Measurements from ENCODE around the gene CELA2B.

DNA sequence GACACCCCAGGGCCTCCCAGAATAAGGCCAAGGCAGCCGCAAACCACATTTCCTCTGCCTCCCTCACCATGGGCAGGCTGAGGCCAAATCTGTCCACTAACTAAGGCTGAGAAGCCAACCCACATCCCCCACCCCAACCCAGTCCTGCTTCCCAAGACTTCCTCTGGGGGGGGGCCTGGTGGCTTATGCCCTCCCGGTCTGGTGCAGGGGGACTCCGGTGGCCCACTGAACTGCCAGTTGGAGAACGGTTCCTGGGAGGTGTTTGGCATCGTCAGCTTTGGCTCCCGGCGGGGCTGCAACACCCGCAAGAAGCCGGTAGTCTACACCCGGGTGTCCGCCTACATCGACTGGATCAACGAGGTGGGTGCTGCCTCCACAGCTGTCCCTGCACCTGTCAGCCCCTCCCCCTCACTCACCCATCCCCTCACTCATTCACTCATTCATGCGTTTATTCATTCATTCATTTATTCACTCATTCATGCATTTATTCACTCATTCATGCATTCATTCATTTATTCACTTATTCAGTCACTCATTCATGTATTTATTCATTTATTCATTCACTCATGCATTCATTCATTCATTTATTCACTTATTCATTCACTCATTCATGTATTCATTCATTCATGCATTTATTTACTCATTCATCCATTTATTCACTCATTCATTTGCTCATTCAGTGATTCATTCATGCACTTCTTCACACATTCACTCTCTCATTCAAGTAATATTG is 30.3 kb upstream of the CELA2B start:
- TF ChIP-seq CTCF (IDR thresholded peaks at IDR 0.05) (no peak), POLR2A (IDR thresholded peaks at IDR 0.05) (no peak), EP300 (IDR thresholded peaks at IDR 0.05) (no peak)
